ENCODE results near the gene FLNC. TPM values are rescaled to one million over a fixed set of nuclear protein-coding genes. Genes with fewer than 3 reads are reported as not detected.

FLNC gene
- total and polyA plus RNA-seq, 2 of the 4 experiments (the other 2 are of a cell fraction), result 116 to 154 TPM

DNA sequence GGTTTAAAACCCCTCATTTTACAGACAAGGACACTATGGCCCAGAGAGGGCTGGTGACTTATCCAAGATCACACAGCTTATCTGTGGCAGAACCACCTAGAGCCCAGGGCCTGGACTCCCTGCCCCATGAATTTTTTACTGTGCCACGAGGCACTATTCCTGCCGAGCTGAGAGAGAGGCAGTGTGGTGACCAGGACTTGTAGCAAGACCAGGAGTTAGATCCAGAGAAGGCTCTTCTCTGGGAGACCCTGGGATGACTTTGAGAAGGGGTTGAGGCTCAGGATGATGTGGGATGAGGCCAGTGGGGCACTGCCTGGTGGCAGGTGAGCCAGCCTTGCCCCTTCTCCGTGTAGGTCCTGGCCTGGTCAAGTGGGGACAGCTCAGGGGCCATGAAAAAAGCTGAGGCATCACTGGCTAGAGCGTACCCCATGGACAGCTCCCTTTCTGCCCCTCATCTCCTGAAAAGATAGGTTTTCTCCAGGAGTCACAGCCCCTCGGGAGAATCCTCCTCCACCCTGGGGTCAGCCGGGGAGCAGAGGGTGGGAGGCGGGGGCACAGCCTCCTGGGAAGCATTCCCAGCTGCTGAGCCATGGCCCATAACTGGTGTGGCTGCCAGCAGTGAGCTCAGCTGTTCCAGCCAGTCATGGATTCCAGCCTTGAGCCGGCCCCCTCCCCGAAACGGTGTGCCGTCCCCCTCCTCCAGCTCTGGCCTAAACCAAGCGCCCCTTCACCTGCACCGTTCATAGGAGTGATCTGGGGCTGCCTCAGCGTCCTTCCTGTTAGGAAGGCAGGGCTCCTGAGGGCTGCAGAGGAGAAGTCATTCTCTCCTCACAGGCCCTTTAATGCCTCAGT lies 5.8 kb downstream of the FLNC start:
- Histone ChIP-seq H3K4me2 (ENCODE audit: low read depth, low read length) (no peak overlapping the region), H3K23ac (ENCODE audit: low read depth, low read length) (peak overlapping the region; percentile 12; the same call in 1 of the 2 replicates)

More for the DNA sequence above, 5.8 kb downstream of the FLNC start:
- H2BK20ac ChIP-seq (ENCODE audit: low read depth, low read length), result no peak overlapping the region
- no peak overlapping the region for H3K56ac ChIP-seq (ENCODE audit: extremely low read depth, insufficient read depth, low read length)
- WGBS, 2 experiments (ENCODE audit: extremely low coverage in 2 of 2, insufficient read length in 1 of 2), result 20% methylated on average over 1 of the region's 14 CpGs; no CpG with 5 or more reads in 1 of the 2 experiments
- peak overlapping the region; percentile 72 for H3K27ac ChIP-seq (ENCODE audit: insufficient read depth, low read length)
- no TSS peak for BruUV-seq (replicated peaks)
- no peak overlapping the region for H4K91ac ChIP-seq (ENCODE audit: insufficient read depth, low read depth, low read length)
- H2BK120ac ChIP-seq (ENCODE audit: low read depth, low read length), result no peak overlapping the region
- peaks cover 61% of the 10 kb centered on the region for H3K36me3 ChIP-seq (ENCODE audit: control insufficient read depth, insufficient read depth, low read length)
- peaks cover 100% of the 10 kb centered on the region for H4K20me1 ChIP-seq (ENCODE audit: insufficient read depth, low read length)
- H3K4me3 ChIP-seq (ENCODE audit: insufficient read depth, low read depth, low read length), result no peak overlapping the region
- ChIA-PET POLR2A (ENCODE audit: unreplicated experiment) (no interaction called here), CTCF (no interaction called here)
- intact Hi-C loops (cut with micrococcal nuclease) (no loop called here), in situ Hi-C loops (cut with MboI; ENCODE audit: low sequenced_read_pairs) (no loop called here), dilution Hi-C loops (cut with HindIII; ENCODE audit: low sequenced_read_pairs, unreplicated experiment) (no loop called here)
- ATAC-seq (ENCODE audit: low read depth) (peak; percentile 16), DNase-seq (peak; percentile 66)
- H3K14ac ChIP-seq (replicated peaks; ENCODE audit: low read depth, low read length), result no peak overlapping the region
- no peak overlapping the region for H3K4ac ChIP-seq (ENCODE audit: low read depth, low read length)
- no peak overlapping the region for H2AFZ ChIP-seq (replicated peaks; ENCODE audit: low read length, poor library complexity)
- no peak overlapping the region for H2AK5ac ChIP-seq (ENCODE audit: low read depth, low read length)
- no peaks in the 10 kb centered on the region for H3K9me3 ChIP-seq (ENCODE audit: control insufficient read depth, insufficient read depth, low read length)
- peak; percentile 70; the same call in 1 of the 2 replicates for TF ChIP-seq MAZ (IDR thresholded peaks at IDR 0.05; ENCODE audit: borderline replicate concordance, low read depth, low read length)
- no peak for TF ChIP-seq POLR2A (IDR thresholded peaks at IDR 0.05; ENCODE audit: low read depth, low read length)
- H3K79me1 ChIP-seq (ENCODE audit: low read depth in 1 of 2, low read length in 2 of 2), result peaks cover 19 to 78% of the 10 kb centered on the region in 2 experiments
- peak overlapping the region; percentile 33 for H2AK9ac ChIP-seq (replicated peaks; ENCODE audit: low read depth, low read length, poor library complexity)
- H3K9me1 ChIP-seq (ENCODE audit: insufficient read depth, low read length), result no peaks in the 10 kb centered on the region; the same call in 1 of the 2 replicates
- H3K9ac ChIP-seq (ENCODE audit: low read depth, low read length), result no peak overlapping the region; the same call in 1 of the 2 replicates
- H3K4me1 ChIP-seq (ENCODE audit: control insufficient read depth, insufficient read depth, low read length), result peaks cover 21% of the 10 kb centered on the region
- H2BK15ac ChIP-seq (ENCODE audit: low read depth, low read length), result no peak overlapping the region
- peak overlapping the region; percentile 46 for H2BK5ac ChIP-seq (ENCODE audit: low read depth, low read length, poor library complexity, severe bottlenecking)
- H4K5ac ChIP-seq (ENCODE audit: low read depth, low read length), result no peak overlapping the region
- no peak overlapping the region for H4K8ac ChIP-seq (ENCODE audit: low read depth in 2 of 2, low read length in 2 of 2)
- H3K27me3 ChIP-seq (ENCODE audit: control insufficient read depth, insufficient read depth, low read length), result no peaks in the 10 kb centered on the region
- H3K18ac ChIP-seq (ENCODE audit: low read depth, low read length), result peak overlapping the region; percentile 10; the same call in 1 of the 2 replicates

Measured in IMR-90 (cell line).